Measurements from ENCODE around the gene ZFAND5.
A peak's percentile ranks its signal among the peaks of the same experiment; 100 is the strongest.

Gene ZFAND5

DNA sequence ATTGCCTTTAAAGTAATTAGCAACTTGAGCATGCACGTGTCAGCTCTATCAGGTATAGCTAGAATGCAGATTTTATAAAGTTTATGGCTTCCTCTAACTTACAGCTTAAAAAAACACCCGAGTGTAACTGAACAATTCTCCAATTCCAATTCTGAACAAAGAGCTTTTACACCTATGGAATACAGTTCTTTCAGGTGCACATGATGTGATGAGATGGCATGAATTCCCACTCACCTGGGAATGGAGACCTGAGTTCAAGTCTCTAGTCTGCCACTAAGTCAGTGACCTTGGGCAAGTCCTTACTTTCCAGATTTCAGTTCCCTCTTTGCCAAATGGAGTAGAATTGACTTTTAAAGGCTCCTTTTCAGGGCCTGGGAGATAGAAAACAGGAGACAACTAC is 1.8 kb downstream of the ZFAND5 start:
- DNase-seq (ENCODE audit: low spot score) = no peak

DNA sequence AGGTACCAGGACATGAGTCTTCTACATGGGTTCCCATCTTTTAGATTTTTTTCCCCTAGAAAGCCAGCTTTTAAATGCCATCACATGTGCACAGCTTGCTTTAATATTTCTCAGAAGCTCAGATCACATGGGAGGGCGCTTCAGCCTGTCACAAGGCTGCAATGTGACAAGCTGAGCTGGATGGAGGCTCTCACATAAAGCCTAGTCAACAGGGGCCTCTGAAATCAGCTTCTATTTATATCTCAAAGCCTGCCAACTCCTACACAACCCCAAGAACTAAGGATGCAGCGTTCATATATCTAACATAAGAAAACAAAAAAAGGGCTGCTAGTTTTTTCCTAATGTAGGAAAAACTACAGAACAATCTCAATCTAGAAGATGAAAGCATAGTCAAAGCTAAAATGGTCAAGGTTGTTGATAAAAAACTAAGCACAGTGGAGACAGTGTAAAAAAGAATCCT is 2.3 kb downstream of the ZFAND5 start:
- peak; percentile 66 for DNase-seq (ENCODE audit: low spot score)

DNA sequence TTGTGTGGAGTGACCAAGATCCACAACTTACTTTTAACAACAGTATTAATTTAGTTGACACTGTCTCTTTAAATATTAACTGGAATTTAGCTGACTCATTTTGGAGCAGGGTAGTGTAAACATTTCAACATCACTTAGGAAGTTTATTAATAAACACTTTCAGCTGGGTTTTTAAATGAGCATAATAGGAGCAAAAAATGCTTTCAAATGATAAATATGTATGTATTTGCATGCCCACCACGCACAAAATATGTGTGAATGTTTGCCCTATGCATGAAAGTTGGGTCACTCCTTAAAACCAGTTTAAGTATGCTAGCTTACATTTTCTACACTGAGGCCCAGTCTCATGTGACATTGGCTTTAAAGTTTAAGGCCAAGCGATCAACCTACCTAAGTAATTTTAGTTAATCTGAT is 2.9 kb downstream of the ZFAND5 start:
- peak; percentile 37 for DNase-seq (ENCODE audit: low spot score)

DNA sequence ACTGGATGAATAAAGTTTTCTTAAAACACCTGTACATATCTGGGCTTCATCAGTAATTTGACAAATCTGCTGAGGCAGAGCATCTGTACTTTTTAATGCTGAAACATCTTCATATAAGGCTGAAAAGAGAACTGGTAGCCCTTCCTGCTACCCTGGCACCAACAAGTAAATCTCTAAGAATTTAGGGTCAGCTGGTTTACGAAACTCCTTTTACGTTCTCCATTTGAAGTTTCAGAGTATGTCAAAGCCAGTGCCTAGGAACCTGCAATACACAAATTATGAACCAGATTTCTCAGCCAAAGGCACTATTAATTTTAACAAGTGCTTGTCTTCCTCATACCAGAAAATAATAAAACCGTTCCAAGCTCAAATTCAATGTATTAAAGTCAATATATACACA is 3.8 kb downstream of the ZFAND5 start:
- DNase-seq (ENCODE audit: low spot score) = no peak

DNA sequence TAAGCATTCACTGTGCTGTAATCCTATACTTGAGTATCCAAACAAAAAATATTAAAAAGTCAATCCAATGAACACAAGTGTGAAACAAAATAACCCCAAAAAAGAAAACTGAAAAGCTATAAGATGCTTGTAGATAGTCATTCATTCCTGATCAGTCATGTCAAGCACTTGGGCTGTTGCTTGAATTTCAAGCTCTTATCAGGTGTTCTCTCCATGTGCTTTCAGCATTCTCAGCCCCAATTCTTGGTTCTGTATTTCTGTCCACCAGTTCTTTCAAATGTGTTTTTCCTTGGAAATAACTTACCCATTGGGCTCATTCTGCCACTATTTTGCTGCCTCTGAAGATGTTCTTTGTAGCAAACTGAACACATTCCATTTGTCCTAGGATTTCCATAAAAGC is 4.7 kb downstream of the ZFAND5 start:
- DNase-seq (ENCODE audit: low spot score) = no peak

DNA sequence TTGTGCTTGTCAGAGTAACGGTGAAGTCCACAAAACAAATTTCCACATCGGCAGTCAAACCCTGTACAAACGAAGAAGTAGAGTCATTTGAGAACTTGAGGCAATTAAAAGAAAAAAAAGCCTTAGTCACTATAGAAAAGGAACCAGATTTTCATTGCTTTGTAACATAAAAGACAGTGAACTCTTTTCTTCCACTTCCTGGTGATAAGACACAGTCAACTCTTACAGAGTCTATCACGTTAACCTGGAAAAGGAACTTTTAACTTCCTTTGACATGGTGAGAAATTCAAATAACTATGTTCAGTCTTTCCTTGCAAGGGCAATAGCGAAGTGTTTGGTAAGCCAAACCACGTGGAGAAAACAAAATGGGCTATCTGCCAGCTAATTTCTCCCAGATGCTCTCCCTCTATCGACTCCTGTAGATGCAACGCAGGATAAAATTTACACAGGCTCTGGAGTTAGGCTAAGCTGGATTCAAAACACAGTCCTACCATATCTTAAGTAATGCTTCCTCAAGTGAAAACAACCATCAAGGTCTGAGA is 8.9 kb downstream of the ZFAND5 start:
- no peak for DNase-seq (ENCODE audit: low spot score)

DNA sequence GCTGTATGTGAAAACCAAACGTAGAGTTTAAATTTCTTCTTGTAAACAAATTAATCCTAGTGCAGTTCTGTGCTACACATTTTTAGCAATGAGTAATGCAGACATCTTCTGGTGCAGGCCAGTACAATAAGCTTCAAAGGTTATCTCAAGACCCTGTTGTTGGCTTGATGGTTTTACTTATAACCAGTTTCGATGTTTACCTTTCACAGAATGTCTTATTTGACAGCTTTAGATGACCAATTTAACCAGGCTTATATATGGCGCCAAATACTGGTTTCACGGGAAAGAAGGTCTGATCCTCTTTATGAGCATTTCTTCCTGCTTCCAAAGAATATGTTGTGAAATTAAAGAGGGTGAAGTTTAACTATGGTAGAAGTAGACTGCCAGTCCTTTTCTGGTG is 9.9 kb downstream of the ZFAND5 start:
- DNase-seq (ENCODE audit: low spot score) = no peak

DNA sequence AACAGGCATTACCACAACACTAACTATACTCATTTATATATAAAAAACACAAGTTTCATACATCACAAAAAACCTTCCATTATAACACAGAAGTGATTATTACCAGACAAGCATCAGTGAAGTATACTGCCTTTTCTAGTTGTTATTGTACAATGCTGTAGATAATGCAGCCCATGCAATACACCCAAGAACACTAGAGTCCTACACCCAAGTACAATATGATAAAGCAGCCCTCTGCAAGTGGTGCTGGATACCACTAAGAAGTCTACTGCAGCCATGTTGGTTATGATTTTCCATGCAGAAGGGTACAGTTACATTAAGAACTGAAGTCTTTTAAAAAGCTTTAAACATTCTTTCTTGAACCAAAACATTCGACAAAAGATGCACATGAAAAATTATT is 10.3 kb downstream of the ZFAND5 start:
- DNase-seq (ENCODE audit: low spot score) = no peak

DNA sequence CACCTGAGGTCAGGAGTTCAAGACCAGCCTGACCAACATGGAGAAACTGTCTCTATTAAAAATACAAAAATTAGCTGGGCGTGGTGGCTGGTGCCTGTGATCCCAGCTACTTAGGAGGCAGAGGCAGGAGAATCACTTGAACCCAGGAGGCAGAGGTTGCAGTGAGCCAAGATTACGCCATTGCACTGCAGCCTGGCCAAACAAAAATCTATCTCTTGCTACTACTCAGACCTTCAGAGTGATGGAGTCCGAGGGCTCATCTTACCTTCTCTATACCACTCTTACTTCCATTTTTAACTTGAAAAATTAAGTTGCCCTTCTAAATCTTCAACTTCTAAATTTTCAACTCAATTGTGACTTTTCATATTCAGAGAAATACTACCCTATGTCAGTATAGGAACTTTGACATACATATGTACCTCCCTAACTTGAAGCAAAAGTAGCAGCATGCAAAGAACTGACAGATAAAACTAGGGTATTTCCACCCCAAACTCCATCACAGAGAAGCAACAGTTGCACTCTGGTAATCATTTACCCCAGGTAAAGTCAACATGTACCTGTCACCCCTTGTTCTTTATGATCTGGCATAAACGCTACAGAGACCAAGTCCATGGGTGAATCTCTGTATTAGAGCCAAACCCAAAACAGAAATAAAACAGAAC is 11.4 kb downstream of the ZFAND5 start:
- DNase-seq (ENCODE audit: low spot score) = no peak

DNA sequence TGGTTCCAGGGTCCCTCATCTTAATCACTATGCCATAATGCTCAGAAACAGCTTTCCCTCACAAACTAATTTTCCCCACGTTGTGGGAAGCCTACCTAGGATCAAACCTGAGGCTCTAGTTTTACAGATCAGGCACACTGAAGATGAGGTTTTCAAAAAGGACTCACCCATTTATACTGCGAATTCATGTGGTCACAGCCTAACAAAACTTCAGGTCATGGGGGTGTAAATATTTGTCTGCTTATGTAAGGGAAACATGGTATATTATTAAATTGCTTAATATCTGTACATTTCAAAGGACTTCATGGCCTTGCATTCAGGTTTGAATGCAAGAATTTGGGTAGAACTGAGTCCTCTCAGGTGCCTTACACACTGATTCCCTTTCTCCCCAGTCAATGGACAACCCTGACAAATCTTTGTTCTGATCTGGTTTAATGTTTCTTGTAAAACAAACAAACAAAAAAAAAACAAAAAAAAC is 12.1 kb downstream of the ZFAND5 start:
- DNase-seq (ENCODE audit: low spot score) = no peak

DNA sequence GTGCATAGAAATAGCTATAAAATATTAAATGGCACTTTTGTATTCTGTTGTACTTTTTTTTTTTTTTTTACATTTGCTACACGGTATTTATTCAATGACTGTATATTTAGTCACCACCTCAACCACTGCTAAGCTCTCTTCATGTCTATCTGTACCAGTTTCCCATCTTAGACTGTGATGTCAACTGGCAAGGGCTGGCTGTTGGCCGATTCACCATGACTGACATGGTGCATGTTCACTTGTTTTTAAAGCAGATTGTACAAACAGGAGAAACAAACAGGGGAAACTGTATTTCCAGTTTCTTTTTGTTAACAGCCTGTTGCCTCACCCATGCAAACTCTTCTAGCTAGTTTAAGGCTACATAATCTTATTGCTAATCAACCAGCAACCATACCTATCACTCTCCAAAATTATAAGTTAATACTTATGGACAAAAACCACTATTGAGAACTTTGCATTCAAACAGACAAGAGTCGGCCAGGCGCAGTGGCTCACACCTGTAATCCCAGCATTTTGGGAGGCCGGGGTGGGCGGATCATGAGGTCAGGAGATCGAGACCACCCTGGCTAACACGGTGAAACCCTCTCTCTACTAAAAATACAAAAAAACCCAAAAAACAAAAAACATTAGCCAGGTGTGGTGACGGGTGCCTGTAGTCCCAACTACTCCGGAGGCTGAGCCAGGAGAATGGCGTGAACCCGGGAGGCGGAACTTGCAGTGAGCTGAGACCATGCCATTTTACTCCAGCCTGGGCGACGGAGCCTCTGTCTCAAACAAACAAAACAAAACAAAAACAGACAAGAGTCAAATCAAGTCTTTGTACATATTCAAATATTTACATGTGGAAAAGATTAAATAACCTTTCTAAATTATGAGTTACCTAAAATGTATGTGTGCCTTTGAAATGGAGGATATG is 13.2 kb downstream of the ZFAND5 start:
- no peak for DNase-seq (ENCODE audit: low spot score)

DNA sequence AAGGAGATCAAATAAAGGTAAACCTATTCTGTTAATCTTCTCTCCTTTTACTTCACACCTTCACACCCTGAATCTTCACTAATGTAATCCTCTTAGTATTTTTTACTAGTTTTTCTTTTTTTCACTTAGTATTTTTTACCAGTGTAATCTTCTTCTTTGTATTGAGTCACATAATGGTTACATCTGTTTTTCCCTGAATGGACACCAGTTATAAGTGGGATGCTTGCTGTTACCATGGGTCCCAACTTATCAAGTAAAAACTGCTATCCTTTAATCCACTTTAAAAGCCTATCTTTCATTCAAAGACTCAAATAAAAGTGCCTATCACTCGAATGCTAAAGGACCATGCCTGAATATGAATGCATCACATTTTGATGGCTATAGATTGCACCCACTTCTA is 15.1 kb downstream of the ZFAND5 start:
- DNase-seq (ENCODE audit: low spot score) = no peak

DNA sequence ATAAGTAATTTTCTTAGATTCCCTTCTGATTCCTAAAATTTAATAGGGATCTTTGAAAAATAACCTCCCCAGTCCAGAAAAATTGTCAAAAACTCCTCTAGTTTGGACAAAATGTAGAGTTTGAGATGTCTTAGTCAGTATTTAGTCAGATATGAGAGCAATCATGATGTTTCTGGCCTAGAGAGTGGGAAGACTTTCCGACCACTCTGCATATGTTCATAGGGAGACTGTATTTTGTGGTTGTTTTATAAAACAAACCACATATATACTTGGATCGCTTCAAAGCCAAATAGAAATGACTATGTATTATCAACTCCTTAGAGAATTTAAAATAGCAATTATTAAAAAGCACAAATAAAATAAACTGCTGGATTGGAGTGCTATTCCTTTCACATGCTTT is 15.8 kb downstream of the ZFAND5 start:
- no peak for DNase-seq (ENCODE audit: low spot score)

DNA sequence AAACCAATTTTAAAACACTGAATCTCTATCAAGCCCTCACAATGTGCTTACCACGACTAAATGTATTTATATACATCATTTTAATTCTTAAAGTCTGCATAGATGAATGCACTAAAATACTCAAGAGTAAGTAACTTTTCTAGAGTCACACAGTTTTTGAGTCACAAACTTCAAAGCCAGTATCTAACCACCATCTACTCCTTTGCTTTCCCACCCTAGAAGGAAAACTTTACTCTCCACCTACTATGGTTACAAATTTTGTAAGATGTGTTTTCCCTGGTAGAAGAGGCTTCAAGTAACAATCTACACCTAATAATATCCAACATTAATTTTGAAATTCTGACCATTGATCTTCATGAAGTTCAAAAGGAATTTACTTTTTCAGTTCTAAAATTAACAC is 18.7 kb downstream of the ZFAND5 start:
- DNase-seq (ENCODE audit: low spot score) = no peak

DNA sequence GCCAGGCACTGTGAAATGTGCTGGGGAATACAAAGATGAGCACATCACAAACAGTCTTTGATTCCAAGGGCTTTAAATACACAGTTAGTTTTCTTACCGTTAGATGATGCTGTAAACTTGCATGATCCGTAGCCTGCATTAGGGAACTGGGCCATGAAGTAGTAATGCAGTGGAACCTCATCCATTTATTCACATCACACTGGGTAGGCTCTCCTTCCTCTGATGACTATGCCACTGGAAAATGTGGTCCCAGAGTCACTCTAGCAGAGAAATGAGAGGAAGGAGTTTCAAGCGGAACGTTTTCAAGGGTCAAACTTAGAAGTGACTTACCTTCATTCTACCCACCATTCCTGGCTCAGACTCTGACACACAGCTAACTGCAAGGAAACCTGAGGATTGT is 26.4 kb downstream of the ZFAND5 start:
- DNase-seq (ENCODE audit: low spot score) = no peak

DNA sequence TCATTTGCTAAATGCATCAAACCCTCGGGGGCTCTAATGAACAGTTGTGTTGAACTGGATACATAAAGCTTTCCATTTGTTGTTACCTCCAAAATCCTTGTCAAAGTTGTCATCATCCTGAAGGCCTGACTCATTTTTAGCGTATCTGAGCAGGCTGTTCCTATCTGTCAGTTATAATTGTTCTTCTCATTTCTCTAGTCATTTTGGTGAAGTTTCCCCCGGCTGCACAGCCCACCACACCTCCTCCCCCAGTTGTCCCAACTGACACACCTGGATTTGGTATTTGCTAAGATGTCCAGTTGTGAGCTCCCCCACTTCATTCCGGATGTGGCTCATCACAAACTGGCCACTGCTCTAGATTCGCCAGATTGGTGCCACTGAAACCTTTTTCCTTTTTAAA is 27.7 kb downstream of the ZFAND5 start:
- no peak for DNase-seq (ENCODE audit: low spot score)

DNA sequence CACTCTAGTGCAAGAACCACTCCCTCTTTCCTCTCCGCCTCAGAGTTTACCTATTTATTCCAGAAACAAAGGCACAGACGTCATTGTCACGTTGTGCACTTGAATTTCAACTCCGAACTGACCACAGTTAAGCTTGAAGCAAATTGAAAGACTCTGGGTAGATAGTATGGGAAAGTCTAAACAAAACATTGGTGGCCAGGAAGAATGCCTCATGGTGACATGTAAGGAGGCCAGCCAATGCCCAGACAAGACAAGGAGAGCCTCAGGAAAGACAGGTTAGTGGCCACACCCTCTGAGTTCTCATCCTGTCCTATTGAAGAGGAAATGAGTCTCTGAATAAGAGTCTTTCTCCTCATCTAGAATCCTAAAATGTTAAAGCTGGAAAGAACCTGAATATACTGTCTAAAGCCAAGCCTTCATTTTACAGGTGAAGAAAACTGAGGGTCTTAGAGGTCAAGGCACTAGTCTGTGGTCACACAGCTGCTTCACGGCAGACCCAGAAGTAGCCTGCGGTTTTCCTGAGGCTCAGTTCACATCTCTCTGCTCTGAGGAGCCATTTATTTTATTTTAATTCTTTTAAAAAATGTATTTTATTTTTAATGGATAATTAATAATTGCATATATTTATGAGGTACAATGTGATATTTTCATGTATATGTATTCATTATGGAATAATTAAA is 30.2 kb downstream of the ZFAND5 start:
- no peak for DNase-seq (ENCODE audit: low spot score)

DNA sequence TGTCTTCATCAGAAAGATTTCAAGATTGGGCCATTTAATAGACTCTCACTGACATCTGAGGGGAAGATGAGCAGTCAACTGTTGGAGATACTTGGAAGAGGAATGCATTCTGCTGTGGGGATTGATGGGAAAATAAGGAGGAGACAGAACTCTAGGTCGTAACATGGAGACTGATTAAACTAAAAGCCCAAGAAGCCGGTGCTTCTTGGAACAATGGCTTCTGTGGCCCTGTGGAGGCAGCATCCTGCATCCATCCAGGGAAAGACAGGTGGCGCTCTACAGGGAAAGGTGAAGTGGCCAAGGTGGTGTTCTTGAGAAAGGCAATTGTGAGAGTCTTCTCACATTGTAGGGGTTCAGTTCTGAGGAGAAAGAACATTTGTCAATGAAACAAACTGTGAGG is 31.3 kb downstream of the ZFAND5 start:
- no peak for DNase-seq (ENCODE audit: low spot score)

DNA sequence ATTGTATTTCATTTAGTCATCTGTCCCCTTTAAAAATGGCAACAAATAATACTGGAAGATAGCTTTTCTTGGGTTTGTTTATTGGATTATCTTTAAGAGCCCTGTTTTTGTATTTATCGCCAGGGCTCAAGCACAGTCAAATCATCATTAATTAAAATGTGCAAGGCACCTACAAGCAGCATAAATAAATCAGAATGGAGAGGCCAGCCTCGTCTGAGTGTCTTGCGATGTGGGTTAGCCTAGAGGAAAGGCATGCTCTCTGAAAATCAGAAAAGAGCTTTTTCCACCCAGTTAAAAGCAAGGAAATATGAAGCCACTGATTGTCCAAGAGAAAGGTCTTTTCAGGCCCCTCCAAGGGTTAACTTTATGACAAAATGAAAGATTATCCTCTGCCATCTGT is 31.8 kb downstream of the ZFAND5 start:
- DNase-seq (ENCODE audit: low spot score) = no peak

DNA sequence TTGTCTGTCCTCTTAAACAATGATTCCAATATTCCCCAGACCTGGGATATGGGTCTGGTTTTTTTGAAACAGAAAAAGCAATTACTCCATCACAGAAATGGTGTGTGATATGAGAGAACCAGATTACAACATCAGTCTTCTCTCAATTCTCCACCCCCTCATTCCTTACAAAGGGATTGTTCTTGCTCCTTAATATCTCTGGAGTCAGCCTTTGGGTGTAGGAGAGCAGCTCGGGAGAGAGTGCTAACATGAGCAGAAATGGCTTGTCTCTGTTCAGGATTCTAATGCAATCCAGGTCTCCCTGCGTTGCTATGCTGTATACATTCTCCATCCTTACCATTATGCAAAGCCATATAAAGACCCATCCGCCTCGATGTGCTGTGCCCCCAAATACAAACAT is 32.7 kb downstream of the ZFAND5 start:
- no peak for DNase-seq (ENCODE audit: low spot score)

DNA sequence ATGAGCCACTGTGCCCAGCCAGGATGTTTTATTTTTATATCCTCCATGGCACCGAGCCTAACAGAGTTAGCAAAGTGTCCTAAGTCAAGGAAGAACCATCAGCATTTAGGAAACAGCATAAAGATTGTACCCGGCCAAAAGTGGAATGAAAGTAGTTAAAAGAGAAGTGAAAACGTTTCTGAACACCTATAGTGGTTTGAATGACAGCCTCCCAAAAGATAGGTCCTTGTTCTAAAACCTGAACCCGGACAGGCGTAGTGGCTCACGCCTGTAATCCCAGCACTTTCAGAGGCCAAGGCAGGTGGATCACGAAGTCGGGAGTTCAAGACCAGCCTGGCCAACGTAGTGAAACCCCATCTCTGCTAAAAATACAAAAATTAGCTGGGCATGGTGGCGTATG is 37.4 kb downstream of the ZFAND5 start:
- DNase-seq (ENCODE audit: low spot score) = no peak

DNA sequence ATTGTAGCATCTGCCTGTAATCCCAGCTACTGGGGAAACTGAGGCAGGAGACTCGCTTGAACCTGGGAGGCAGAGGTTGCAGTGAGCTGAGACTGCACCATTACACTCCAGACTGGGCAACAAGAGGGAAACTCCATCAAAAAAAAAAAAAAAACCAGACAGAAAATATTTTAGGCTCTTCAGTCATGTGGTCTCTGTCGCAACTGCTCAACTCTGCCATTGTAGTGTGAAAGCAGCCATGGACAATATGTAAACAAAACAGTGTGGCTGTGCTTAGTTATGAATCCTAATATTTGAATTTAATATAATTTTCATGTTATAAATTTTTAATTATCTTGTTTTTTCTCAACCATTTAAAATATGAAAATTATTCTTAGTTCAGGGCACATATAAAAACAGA is 38.4 kb downstream of the ZFAND5 start:
- no peak for DNase-seq (ENCODE audit: low spot score)

DNA sequence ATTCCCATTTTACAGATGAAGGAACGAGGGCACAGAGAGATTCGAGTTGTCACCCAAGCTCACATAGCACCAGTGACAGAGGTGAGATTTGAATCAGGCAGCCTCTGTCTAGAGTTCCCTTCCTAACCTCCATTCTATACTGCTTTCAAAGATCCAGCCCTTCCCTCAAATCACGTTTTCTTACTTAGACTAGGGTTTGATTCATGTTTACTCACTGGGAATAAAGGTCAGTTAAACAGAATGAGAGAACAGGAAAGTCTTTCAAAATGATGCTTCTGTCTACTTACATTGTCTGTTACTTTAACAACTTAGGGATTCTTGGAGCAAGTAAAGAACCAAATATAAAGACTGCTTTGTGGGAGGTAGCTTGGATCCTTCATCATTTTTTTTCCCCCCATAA is 40.0 kb downstream of the ZFAND5 start:
- DNase-seq (ENCODE audit: low spot score) = no peak
